Fibroblast of peridontal ligament (primary cell): ENCODE data around the gene PCP4L1.
"Not testable (repeated sequence)": the region's sequence is repeated elsewhere in the genome, so short reads cannot be mapped to it uniquely, and the experiment has no call there.

ENCODE experiments used
- DNase-seq: peaks from one replicate; pipeline ENCODE4 v3.0.0-alpha.2; 2010; ENCODE audit errors: extremely low read depth

PCP4L1 gene

GRCh38 chr1:161228032-161228431 lies 30.5 kb upstream of the PCP4L1 start:
- DNase-seq: no peak

GRCh38 chr1:161229896-161230295 lies 28.6 kb upstream of the PCP4L1 start:
- DNase-seq: no peak

- no peak for DNase-seq
Observed at GRCh38 chr1:161230762-161231161, 27.8 kb upstream of the PCP4L1 start.

- no peak for DNase-seq
Observed at GRCh38 chr1:161233102-161233501, 25.4 kb upstream of the PCP4L1 start.

- no peak for DNase-seq
Observed at GRCh38 chr1:161235957-161236775, 22.4 kb upstream of the PCP4L1 start.

- no peak for DNase-seq
Observed at GRCh38 chr1:161238039-161238473, 20.5 kb upstream of the PCP4L1 start, which contains the start of gene NR1I3. NR1I3 (minus strand) TSS chr1:161238203; CDS start chr1:161236565, 1,638 bp downstream.

- DNase-seq: no peak
Observed at GRCh38 chr1:161241682-161242081, 16.9 kb upstream of the PCP4L1 start.

GRCh38 chr1:161242313-161242712 lies 16.2 kb upstream of the PCP4L1 start:
- no peak for DNase-seq

GRCh38 chr1:161244888-161245287 lies 13.7 kb upstream of the PCP4L1 start:
- no peak for DNase-seq

GRCh38 chr1:161250100-161250499 lies 8.4 kb upstream of the PCP4L1 start:
- DNase-seq: not testable (repeated sequence)

- DNase-seq: no peak
Observed at GRCh38 chr1:161250829-161251228, 7.7 kb upstream of the PCP4L1 start.

GRCh38 chr1:161251579-161251978 lies 7.0 kb upstream of the PCP4L1 start:
- no peak for DNase-seq

GRCh38 chr1:161255302-161255701 lies 3.2 kb upstream of the PCP4L1 start:
- not testable (repeated sequence) for DNase-seq

GRCh38 chr1:161255955-161256520 lies 2.5 kb upstream of the PCP4L1 start:
- DNase-seq: not testable (repeated sequence)

- DNase-seq: not testable (repeated sequence)
Observed at GRCh38 chr1:161257109-161257508, 1.4 kb upstream of the PCP4L1 start.

- no peak for DNase-seq
Observed at GRCh38 chr1:161259345-161259702, 779 bp downstream of the PCP4L1 start.

- no peak for DNase-seq
Observed at GRCh38 chr1:161259765-161260164, 1.2 kb downstream of the PCP4L1 start.

GRCh38 chr1:161260376-161261260 lies 2.1 kb downstream of the PCP4L1 start:
- DNase-seq: peak; percentile 42

GRCh38 chr1:161261261-161262235 lies 3.0 kb downstream of the PCP4L1 start:
- no peak for DNase-seq

- DNase-seq: no peak
Observed at GRCh38 chr1:161265305-161265704, 6.8 kb downstream of the PCP4L1 start.

GRCh38 chr1:161266202-161266601 lies 7.7 kb downstream of the PCP4L1 start:
- no peak for DNase-seq
